Fibroblast of peridontal ligament (primary cell): ENCODE measurements around the gene FTSJ3.
"Not testable (repeated sequence)": the region's sequence is repeated elsewhere in the genome, so short reads cannot be mapped to it uniquely, and the experiment has no call there.

ENCODE experiments used
- DNase-seq: peaks from one replicate; pipeline ENCODE4 v3.0.0-alpha.2; 2010; ENCODE audit errors: extremely low read depth

The FTSJ3 gene

DNA sequence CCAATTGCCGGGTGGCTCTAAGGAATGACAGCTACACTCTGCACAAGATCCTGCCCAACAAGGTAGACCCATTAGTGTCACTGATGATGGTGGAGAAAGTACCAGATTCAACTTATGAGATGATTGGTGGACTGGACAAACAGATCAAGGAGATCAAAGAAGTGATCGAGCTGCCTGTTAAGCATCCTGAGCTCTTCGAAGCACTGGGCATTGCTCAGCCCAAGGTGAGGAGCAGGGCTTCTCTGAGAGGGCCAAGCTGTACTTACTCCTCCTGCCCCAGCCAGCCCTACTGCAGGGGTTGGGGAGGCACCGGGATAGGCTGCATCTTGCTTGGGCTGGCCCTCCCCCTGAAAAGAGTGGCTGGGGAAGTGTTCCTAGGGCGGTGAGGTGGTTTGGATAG, 2.8 kb upstream of the FTSJ3 start:
- no peak for DNase-seq

DNA sequence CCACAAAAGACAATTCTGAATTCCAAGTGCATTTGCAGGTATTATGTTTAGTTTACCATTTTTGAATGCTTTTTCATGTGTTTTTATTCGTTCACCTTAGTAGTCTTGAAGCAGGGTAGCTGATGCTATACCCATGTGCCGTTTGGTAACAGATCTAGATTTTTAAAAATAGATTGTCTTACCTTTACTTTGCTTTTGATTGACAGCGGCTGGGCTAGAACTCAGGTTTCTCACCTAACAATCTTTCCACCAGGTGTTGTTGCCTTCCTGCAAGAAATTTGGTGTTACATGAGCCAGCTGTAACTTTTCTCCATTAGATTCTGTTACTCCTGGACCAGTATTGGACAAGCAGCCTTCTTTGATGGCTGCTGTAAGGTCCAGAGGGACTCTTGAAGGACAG, 1.5 kb upstream of the FTSJ3 start:
- no peak for DNase-seq

DNA sequence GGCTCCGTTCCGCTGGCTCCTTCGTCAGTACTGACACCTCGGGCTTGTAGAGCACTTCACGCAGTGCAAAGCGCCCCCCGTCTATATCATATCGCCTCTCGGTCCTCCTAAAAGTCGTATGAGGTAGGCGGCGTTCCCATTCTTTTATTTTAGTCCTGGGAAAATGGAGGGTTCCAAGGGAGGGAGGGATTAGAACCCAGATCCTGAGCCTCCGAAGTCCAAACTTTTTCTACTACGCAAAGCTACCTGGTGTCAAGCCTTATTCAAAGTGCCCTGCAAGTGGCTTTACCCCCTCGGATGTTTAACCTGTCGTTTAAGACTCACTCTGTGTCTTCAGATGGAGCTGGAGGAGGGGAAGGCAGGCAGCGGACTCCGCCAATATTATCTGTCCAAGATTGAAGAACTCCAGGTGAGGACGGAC, 348 bp upstream of the FTSJ3 start:
- no peak for DNase-seq

DNA sequence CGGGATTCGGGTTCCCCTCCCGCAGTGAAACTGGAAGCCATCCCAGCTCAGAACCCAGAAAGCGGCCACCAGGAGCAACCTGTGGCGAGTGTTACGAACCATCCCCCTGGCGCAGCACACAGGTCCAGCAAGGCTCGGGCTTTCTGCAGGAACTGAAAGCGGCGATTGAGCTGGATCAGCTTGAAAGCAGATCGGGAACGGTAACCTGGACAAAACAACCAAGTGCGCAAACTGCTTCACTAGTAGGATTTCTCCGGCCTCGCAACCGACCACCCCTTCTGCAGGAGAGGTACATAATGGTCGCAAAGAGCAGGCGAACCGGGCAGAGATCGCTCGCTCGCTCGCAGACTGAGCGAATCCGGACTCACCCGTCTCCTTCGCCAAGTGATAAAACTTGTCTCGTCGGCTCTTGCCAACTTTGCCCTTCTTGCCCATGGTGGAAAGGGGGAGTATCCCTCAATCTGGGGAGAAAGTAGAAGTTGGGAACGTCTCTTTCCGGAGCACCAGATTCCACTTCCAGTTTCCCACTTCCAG, 928 bp downstream of the FTSJ3 start:
- DNase-seq, result no peak

DNA sequence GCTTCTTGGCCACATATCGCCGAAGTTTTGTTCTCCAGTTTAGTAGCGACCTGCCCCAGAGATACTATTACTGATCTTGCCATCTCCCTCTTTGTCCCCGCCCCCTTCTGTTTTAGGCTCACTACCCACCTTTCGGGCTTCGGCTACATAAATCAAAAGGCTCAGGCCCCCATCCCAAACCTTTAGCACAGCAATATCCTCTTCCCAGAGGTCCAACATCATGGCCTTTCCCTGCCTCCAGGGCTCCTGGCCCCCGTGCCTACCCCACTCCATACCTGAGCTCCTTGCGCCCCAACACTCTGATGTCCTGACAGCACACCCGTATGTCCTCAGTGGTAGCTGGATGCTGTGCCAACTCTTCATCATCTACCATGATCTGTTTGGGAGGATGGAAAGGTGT, 3.1 kb downstream of the FTSJ3 start:
- DNase-seq, result no peak

DNA sequence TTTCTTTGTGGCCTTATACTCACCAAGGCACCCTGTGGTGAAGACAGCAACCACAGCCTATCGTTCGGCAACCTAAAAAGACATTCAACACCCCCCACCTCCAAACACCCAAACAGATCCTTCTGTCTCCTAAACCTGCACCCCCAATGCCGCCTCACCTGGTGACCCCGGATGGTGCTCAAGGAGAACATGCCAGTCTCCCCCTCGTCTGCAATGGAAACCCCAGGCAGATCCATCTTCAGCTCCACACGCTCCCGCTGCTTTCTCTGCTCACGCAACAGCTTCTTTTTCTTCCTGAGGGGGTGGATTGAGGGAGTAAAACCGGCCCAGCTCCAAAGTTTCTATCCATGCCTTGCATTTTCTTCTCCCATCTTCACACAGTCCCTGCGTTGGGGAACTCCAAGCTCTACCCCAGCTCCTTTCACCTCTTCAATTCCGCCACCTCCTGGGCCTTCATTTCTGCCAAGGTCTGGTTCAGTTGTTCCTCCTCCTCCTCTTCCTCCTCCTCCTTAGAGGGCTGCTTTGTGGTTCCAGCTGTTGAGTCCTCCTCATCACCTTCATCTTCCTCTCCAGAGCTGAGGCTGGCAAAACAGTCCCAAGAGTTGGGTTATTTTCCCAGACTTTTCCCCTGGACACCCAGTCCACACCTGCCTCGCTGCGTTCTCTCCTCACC, 3.7 kb downstream of the FTSJ3 start:
- DNase-seq, result no peak

DNA sequence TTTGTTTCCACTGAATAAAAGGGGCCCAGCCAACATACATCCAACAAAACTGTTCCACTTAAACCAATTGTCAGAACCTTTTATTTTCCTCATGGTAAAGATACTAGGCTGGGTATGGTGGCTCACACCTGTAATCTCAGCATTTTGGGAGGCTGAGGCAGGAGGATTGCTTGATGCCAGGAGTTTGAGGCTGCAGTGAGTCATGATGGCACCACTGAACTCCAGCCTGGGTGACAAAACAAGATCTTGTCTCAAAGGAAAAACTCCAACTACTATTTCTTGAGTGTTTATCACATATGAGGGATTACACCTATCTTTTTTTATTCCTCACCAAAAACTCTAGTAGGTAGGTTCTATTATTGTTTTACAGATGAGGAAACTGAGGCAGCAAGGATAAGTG, 4.9 kb downstream of the FTSJ3 start:
- DNase-seq, result no peak

DNA sequence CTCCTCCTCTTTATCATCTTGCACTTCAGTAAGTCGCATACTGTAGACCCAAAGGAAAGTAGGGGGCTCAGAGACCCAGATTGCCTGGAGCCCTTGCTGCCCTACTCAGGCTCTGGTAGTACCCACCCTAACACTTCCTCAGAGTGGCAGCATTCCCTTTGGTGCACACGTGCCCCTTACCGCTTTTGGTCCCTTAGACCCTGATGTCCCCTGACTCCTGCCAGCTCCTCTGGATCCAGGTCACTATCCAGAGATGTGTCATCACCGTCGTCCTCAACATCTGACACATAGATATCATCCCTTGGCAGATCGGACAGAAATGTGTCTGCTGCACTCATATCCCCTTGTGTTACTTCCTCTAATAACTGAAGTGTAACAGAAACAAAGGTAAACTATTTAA, 5.7 kb downstream of the FTSJ3 start:
- no peak for DNase-seq

DNA sequence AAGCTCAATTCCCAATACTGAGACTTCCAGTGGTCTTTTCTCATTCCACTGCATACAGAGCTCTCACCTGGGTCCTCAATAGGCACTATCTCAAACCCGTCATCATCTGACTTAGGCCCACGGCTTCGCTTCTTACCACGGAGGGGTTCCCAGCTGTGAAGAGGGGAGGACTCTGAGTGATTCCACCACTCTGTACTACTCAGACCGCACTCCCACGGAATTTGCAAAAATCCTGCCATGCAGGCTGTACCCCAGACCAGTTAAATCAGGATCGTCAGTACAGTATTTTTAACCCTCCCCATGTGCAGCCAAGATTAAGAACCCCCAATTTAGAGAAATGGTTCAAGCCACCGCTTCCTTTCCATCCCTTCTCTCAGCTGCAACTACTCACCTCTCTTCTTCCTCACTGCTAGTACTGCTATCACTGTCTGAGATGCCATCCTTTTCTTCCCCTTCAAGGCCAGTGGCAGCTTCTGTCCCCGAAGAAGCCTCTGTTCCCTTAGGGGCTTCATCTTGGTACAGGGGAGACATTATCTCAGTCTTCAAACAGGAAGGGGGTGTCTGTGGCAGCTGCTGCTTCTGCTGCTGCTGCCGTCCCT, 6.4 kb downstream of the FTSJ3 start:
- no peak for DNase-seq

DNA sequence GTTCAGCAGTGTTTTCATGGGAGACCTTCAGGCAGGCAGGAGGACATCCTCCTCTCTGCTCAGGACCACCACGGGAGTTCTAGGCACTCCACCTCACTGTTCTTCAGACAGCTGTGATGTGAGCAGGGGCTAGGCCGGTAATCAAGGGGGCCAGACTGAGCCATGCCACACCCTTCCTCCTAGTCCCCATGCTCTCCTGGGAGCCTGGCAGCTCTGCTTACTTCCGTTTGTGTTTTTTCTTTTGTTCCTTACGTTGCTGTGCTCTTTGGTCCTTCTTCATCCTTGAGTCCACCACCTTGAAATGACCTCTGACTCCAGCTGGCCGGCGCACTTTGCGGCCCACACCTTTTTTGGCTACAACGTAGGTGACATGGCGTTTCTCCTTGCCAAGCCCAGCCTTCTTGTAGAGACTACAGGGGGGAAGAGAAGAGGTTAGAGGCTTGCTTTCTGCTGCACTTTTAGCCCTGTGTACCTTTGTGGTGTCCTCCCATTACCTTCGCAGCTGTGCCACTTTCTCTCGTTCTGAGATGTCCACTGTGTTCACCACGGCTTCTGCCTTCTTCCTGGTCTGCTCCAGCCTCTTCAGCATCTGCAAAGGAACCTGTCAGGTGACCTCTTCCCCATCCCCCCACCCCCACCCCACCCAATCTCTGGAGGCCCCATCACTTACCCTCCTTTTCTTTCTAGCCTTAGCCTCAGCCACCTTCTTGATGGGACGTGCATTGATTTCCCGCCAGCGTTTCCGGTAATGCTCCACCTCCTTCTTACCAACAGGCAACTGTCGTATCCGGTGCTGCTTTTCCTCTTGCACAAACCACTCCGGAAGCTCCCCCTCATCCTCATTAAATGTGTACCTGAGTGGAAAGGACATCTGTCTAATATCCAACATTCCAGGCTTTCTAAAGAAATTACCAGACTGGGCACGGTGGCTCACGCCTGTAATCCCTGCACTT, 7.6 kb downstream of the FTSJ3 start:
- DNase-seq, result no peak

DNA sequence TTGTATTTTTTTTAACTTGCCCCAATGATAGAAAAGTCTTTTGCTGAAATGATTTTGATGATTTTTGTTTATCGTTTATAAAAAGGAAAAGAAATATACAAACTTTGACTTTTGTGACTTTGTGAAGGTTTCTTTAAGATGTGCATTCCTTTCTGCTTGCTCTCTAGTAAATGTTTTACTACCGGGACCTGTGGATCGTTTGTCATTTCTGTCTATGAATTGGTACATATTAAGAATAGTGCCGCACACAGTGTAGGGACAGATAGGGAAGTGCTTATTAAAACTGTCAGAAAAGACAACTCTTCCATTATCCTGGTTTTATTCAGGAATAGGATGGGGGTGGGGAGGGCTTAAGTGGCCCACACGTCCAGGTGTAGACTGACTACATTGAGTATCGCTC, 8.3 kb downstream of the FTSJ3 start:
- DNase-seq, result no peak

DNA sequence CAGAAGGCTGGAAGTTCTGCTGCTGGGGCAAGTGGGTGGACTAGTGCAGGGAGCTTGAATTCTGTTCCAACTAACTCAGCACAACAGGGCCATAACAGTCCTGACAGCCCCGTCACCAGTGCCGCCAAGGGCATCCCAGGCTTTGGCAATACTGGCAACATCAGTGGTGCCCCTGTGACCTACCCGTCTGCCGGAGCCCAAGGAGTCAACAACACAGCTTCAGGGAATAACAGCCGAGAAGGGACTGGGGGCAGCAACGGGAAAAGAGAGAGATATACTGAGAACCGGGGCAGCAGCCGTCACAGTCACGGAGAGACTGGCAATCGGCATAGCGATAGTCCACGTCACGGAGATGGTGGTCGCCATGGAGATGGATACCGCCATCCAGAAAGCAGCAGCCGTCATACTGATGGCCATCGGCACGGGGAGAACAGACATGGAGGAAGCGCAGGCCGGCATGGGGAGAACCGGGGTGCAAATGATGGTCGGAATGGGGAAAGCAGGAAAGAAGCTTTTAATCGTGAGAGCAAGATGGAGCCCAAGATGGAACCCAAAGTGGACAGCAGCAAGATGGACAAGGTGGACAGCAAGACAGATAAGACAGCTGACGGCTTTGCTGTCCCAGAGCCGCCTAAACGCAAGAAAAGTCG, 9.6 kb downstream of the FTSJ3 start:
- no peak for DNase-seq

DNA sequence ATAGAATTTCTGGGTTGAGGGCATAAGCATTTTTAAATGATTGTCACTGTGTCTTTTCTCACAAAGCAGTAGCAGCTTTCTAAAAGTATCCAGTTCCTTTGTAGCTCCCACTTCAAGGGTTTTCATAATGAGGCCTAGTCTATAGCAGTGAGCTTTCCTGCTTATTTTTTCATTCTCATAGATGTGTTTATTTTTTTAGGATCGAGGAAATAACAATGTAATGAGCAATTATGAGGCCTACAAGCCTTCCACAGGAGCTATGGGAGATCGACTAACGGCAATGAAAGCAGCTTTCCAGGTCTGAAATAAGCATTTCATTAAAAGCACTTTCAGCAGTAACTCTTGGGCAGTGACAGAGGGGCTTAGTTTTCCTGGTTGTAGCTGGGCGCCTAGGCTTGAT, 10.8 kb downstream of the FTSJ3 start:
- DNase-seq, result peak; percentile 33

DNA sequence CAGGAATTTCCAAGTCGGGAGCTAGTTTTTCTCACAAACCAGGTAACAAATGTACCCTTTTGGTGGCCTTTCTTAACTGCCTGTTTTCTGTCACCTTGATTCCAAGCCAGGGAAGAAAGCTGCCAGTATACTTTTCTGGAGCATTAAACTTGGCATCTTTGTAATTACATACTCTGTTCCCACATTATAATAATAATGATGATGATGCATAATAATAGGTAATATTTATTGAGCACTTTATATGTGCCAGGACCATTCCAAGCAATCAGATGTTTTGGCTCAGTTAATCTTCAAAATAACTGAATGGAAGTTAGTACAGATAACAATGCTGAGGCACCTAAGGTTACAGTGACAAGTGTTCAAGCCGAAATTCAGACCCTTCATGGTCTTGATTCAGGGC, 11.3 kb downstream of the FTSJ3 start:
- DNase-seq, result no peak

DNA sequence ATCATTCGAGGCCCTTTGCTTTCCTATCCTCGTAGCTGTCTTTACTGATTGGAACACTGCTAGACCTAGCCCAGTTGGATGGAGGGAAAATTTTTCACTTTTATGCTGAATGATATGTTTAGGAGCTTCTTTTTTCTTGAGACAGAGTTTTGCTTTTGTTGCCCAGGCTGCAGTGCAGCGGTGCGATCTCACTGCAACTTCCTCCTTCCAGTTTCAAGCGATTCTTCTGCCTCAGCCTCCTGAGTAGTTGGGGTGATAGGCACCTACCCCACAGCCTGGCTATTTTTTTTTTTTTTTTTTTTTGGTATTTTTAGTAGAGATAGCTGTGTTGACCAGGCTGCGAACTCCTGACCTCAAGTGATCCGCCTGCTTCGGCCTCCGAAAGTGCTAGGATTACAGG, 17.5 kb downstream of the FTSJ3 start:
- DNase-seq, result no peak

DNA sequence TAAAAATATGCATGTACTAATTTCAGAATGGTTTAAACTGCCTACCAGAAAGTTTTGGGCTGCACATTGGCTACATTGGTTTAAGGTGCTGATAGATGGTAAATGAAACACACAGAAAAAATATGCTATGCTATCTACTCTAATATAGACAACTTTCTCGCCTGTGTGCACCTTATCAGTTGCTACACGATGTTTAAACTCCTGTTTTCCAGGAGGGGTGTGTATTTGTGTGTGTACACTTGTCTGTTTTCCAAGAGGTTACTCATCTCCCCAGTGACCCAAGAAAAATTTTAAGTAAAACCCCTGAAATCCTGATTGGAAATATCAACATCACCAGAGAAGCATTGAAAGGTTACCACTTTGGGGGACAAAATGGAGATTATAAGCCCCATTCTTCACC, 21.9 kb downstream of the FTSJ3 start:
- peak; percentile 15 for DNase-seq

DNA sequence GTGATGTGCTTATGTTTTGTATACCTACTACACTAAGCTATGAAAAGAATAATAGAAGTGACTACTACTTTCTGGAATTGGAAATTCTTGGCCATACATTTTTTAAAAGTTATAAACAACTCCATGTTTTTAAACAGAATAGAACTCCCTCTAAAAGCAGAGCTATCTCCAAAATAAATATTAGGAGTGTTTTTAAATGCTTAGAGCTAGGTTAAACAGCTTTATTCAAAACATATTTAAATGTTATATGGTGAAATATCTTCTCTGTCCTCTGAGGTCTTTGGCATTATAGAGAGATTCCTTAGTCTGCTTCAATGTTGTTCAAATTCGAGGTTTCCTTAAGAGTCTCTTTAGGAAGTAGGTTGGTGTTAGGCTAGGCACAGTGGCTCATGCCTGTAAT, 23.1 kb downstream of the FTSJ3 start:
- DNase-seq, result no peak

DNA sequence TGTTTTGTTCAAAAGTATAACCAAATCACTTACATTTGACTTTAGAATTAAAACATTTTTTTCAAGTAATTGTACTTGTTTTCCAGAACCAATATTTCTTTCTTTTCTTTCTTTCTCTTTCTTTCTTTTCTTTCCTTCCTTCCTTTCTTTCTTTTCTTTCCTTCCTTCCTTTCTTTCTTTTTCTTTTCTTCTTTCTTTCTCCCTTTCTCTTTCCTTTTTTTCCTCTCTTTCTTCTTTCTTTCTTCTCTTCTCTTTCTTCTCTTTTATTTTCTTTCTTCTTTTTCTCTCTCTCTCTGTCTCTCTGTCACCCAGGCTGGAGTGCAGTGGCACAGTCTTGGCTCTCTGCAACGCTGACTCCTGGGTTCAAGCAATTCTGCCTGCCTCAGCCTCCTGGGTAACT, 26.7 kb downstream of the FTSJ3 start:
- DNase-seq, result no peak

DNA sequence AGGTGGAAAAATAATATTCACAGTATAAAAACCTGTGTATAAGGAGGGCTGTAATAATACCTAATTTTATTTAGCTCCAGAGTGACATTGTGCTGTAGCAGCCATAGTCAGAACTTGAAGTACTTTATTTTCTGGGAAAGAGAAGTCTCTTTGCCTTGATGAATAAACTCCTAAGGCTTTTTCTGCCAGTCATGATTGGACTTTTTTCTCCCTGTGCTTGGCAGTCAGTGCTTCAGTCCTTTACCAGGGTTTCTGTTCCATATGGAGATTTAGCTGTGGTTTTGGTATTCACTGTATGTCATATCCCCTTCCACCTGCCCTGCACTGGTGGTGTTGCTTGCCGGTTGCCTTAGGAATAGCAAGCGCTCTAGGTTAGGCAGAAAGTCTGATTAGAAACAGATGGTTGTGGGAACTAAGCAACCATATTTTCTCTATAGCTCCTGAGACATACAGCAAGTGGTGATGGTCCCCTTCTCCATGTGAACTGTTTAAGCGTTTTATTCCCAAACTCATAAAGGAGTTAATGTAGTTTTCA, 28.8 kb downstream of the FTSJ3 start:
- peak; percentile 33 for DNase-seq

DNA sequence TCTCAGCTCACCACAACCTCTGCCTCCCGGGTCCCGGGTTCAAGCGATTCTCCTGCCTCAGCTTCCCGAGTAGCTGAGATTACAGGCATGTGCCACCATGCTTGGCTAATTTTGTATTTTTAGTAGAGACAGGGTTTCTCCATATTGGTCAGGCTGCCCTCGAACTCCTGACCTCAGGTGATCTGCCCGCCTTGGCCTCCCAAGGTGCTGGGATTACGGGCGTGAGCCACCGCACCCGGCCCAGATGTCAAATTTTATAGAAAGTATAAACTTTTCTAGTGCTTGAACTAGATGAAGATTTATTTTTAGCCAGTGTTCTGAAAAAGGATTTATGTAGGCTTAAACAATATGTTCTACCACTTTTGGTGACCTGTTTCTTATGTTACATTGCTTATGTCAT, 31.1 kb downstream of the FTSJ3 start:
- DNase-seq, result not testable (repeated sequence)

DNA sequence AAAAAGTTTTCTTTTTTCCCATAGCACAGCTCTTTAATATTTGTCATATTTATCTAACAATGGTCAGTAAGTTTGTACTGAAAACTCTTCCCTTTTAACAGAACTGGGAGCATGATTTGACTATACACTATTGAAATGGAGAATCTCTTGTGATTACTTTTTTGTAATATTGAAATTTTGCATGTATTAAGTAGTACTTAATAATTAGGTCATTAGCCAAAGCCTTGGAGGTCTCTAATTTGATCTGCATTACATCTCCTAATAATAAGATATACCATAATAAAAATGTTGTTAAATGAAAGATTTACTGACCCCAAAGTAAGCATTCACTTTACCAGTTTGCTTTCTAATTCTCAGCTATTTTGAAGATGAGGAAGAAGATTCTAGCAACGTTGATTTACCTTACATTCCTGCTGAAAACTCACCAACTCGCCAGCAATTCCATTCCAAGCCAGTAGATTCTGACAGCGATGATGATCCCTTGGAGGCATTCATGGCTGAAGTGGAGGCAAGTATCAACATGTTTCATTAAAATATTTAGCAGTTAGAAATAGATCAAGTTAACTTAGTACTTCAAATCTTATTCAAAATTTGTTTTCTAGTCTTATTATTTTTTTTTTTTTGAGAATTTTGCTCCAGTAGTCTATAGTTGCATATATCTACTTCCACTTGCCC, 35.3 kb downstream of the FTSJ3 start:
- no peak for DNase-seq
